ENCODE results near the gene CDHR1. TPM values are rescaled to one million over a fixed set of nuclear protein-coding genes. Genes with fewer than 3 reads are reported as not detected.

The CDHR1 gene
- total and polyA plus RNA-seq, 2 of the 8 experiments (the other 6 are each of a cell fraction or from before 2014, with no cell fraction given) = 3.9 to 10.5 TPM

- no peak for TF ChIP-seq CHD7 (IDR thresholded peaks at IDR 0.05; ENCODE audit: insufficient replicate concordance, low read length)
- TF ChIP-seq KDM5A (IDR thresholded peaks at IDR 0.05; ENCODE audit: low read length) = no peak
- no peak for TF ChIP-seq ATF3 (IDR thresholded peaks at IDR 0.05; ENCODE audit: insufficient read depth, low read depth, low read length)
- TF ChIP-seq SAP30 (IDR thresholded peaks at IDR 0.05; ENCODE audit: insufficient read depth, insufficient replicate concordance, low read length) = no peak
- TF ChIP-seq YY1 (IDR thresholded peaks at IDR 0.05; ENCODE audit: low read depth, low read length) = no peak
Measured at GRCh38 chr10:84232376-84232775, 38.0 kb downstream of the CDHR1 start (continued).

Measured in H1 (cell line).